K562 (cell line): ENCODE data around the gene ZNF346. TPM values are rescaled to one million over a fixed set of nuclear protein-coding genes. Genes with fewer than 3 reads are reported as not detected.

Experiments
- ATAC-seq: fragments of 200-7000 bp; cut with Tn5 transposase; 3 replicates; pipeline ENCODE4 v1.9.1; 2020; ENCODE audit warnings: moderate library complexity
- BruUV-seq: library from RNA; stranded (reverse); fragments of 400-500 nt; replicated peaks from 2 replicates; lab custom pipeline; 2021; lab: Mats Ljungman, UMichigan
- CTCF ChIA-PET: fragments of 300-600 bp; formaldehyde crosslinking; extraction: SDS; loops from one replicate; lab custom pipeline; 2021; ENCODE audit warnings: low intra/inter-chr PET ratio; lab: Yijun Ruan, JAX
- POLR2A ChIA-PET: fragments of 300-600, 350-650 bp; sonication (Branson Sonifier 250); formaldehyde crosslinking; extraction: SDS; loops from one replicate; lab custom pipeline; 2021; ENCODE audit warnings: antibody characterized with exemption, inconsistent platforms; lab: Yijun Ruan, JAX
- DNase-seq, 4 experiments: peaks; one replicate each; pipeline versions ENCODE4 v3.0.0 to v3.0.0-alpha.2; 2011 to 2018; ENCODE audit warnings: low spot score in 3 of 4, mixed read lengths in 3 of 4; ENCODE audit errors: extremely low read depth in 1 of 4
- FAIRE-seq: peaks from 2 replicates; lab custom pipeline; 2011; peaks lifted over from hg19 to GRCh38; lab: Jason Lieb, UNC
- H2AFZ ChIP-seq: 2 replicates; pipeline ENCODE4 v1.6.0; 2011; ENCODE audit warnings: low read depth, low read length, control low read depth, inconsistent platforms
- H3K27ac ChIP-seq: fragments of 200-600 bp; 3 replicates; pipeline ENCODE4 v1.8.0; 2011; ENCODE audit warnings: low read depth, mild to moderate bottlenecking, control low read depth, inconsistent platforms, low read length, moderate library complexity, mixed read lengths; ENCODE audit errors: extremely low read depth
- H3K27me3 ChIP-seq, 2 experiments: fragments of 300-600 bp in 1 of 2; 2 replicates in 1 of 2; 3 replicates in 1 of 2; pipeline versions ENCODE4 v1.6.0 to v1.8.0; 2011; ENCODE audit warnings: inconsistent platforms in 2 of 2, low read length in 2 of 2, mild to moderate bottlenecking in 1 of 2, mixed read lengths in 1 of 2, moderate library complexity in 1 of 2; ENCODE audit not compliant: control insufficient read depth in 2 of 2, insufficient read depth in 2 of 2
- H3K36me3 ChIP-seq: fragments of 300-600 bp; 3 replicates; pipeline ENCODE4 v1.8.0; 2011; ENCODE audit warnings: mild to moderate bottlenecking, low read length, inconsistent platforms; ENCODE audit not compliant: control insufficient read depth, insufficient read depth
- H3K4me1 ChIP-seq, 2 experiments: fragments of 200-600 bp in 1 of 2; replicated peaks in 1 of 2; 2 replicates in 1 of 2; 3 replicates in 1 of 2; pipeline versions ENCODE4 v1.5.1 to v1.8.0; 2011; ENCODE audit warnings: inconsistent platforms in 2 of 2, low read length in 2 of 2, mild to moderate bottlenecking in 1 of 2, mixed read lengths in 1 of 2, moderate library complexity in 1 of 2; ENCODE audit not compliant: control insufficient read depth in 2 of 2, insufficient read depth in 2 of 2
- H3K4me2 ChIP-seq: 2 replicates; pipeline ENCODE4 v1.6.1; 2011; ENCODE audit warnings: low read length, control low read depth, inconsistent platforms, mixed read lengths; ENCODE audit not compliant: insufficient read depth
- H3K4me3 ChIP-seq: fragments of 200-600 bp; sonication (generic), shearing (Covaris generic); 2 replicates; pipeline ENCODE4 v1.5.1; 2016; ENCODE audit warnings: control low read depth, inconsistent platforms
- H3K79me2 ChIP-seq: fragments of 200-600 bp; 3 replicates; pipeline ENCODE4 v1.8.0; 2011; ENCODE audit warnings: low read length, inconsistent platforms; ENCODE audit not compliant: control insufficient read depth, insufficient read depth
- H3K9ac ChIP-seq, 2 experiments: 2 replicates each; pipeline versions ENCODE4 v1.6.0 to v1.6.1; 2011; ENCODE audit warnings: low read depth in 2 of 2, low read length in 2 of 2, control low read depth in 1 of 2, inconsistent platforms in 1 of 2, mild to moderate bottlenecking in 1 of 2, mixed read lengths in 1 of 2; ENCODE audit not compliant: insufficient read depth in 1 of 2
- H3K9me1 ChIP-seq: one replicate; pipeline ENCODE4 v1.6.0; 2011; ENCODE audit warnings: inconsistent platforms, mild to moderate bottlenecking, low read length, moderate library complexity; ENCODE audit not compliant: control insufficient read depth, insufficient read depth
- H3K9me3 ChIP-seq: replicated peaks from 2 replicates; pipeline ENCODE4 v1.5.1; 2011; ENCODE audit warnings: low read depth, low read length, inconsistent platforms; ENCODE audit not compliant: control insufficient read depth, insufficient read depth
- H4K20me1 ChIP-seq: replicated peaks from 2 replicates; pipeline ENCODE4 v1.6.1; 2011; ENCODE audit warnings: low read length, inconsistent platforms, mixed read lengths; ENCODE audit not compliant: control insufficient read depth, insufficient read depth
- CBX8 ChIP-seq: fragments of 200-600 bp; sonication (generic); IDR thresholded peaks from 2 replicates; pipeline ENCODE4 v1.6.1; 2012; ENCODE audit warnings: borderline replicate concordance, mixed run types, low read depth, mild to moderate bottlenecking, moderate library complexity, mixed read lengths, low read length, control low read depth, inconsistent platforms; ENCODE audit not compliant: poor library complexity, severe bottlenecking; ENCODE audit errors: extremely low read depth
- ETS2 ChIP-seq: IDR thresholded peaks from 2 replicates; pipeline ENCODE4 v1.6.1; 2016; ENCODE audit warnings: borderline replicate concordance, missing genetic modification characterization, mild to moderate bottlenecking, moderate library complexity, missing compliant biosample characterization; ENCODE audit not compliant: poor library complexity, severe bottlenecking
- HDAC6 ChIP-seq: IDR thresholded peaks from 2 replicates; pipeline ENCODE4 v1.6.1; 2012; ENCODE audit warnings: low read depth, mild to moderate bottlenecking, control low read depth, inconsistent platforms, low read length, moderate library complexity
- NR1H2 ChIP-seq: sonication (generic); formaldehyde crosslinking; IDR thresholded peaks from 2 replicates; pipeline ENCODE4 v1.4.0; 2020; ENCODE audit warnings: mild to moderate bottlenecking, missing genetic modification reagents
- SETDB1 ChIP-seq: IDR thresholded peaks from one replicate; pipeline ENCODE4 v1.6.1; 2012; ENCODE audit warnings: low read length, control low read depth, inconsistent platforms
- SRSF3 ChIP-seq: fragments of 200-400 bp; formaldehyde crosslinking; IDR thresholded peaks from 2 replicates; pipeline ENCODE4 v1.6.1; 2016; ENCODE audit warnings: mild to moderate bottlenecking, low read length, moderate library complexity; ENCODE audit not compliant: insufficient read depth
- TARDBP ChIP-seq: fragments of 450-650 bp; IDR thresholded peaks from 2 replicates; pipeline ENCODE4 v1.6.1; 2016
- ZBTB5 ChIP-seq: fragments of 450-650 bp; IDR thresholded peaks from 2 replicates; pipeline ENCODE4 v1.6.1; 2017; ENCODE audit warnings: antibody characterized with exemption
- ZNF175 ChIP-seq: fragments of 200-800 bp; sonication (Bioruptor generic); IDR thresholded peaks from 2 replicates; pipeline ENCODE4 v1.6.1; 2016; ENCODE audit warnings: low read depth, mild to moderate bottlenecking, missing genetic modification characterization, missing compliant biosample characterization
- ZNF668 ChIP-seq: fragments of 250-450 bp; sonication (Bioruptor Pico); IDR thresholded peaks from 2 replicates; pipeline ENCODE4 v1.8.0; 2022; ENCODE audit warnings: mild to moderate bottlenecking, inconsistent platforms
- WGBS: fragments of 100-300 bp; shearing (Covaris generic); methylation state at CpG from one replicate; pipeline ENCODE4 v1.1.6; 2016; ENCODE audit warnings: low coverage, mixed read lengths; ENCODE audit not compliant: insufficient coverage; ENCODE audit errors: missing lambda C conversion rate; 5-methylcytosine and 5-hydroxymethylcytosine counted together
- in situ Hi-C: fragments of 300-500 bp; cut with MboI; formaldehyde crosslinking; loops from 4 replicates; pipeline ENCODE4 v1.15.0; 2018; ENCODE audit warnings: inconsistent platforms, mixed read lengths
- intact Hi-C: fragments of 100-400 bp; cut with micrococcal nuclease; formaldehyde crosslinking; loops from 2 replicates; pipeline ENCODE4 v1.14.2; 2022
- polyA plus RNA-seq, 8 experiments: library from polyadenylated mRNA; depleted of rRNA in 4 of 8; stranded (reverse) in 5 of 8; unstranded in 3 of 8; fragments of >200 nt; fragmentation: Nextera tagmentation in 2 of 8; fragmentation: Illumina TruSeq in 1 of 8; extraction: Ambion mirVana in 2 of 8; extraction: Trizol in 1 of 8; gene quantifications; 2 replicates each; pipeline versions ENCODE4 v1.2.1 to v1.2.3, GENCODE V29; 2011 to 2014; ENCODE audit warnings: inconsistent platforms in 1 of 8, missing spikeins in 1 of 8
- total RNA-seq, 7 experiments: library from RNA; depleted of rRNA in 6 of 7; stranded (reverse); fragments of >200 nt in 6 of 7; fragmentation: Illumina TruSeq in 2 of 7; extraction: Trizol in 2 of 7; gene quantifications; 2 replicates each; pipeline versions ENCODE4 v1.2.1 to v1.2.3, GENCODE V29; 2011 to 2021; ENCODE audit warnings: low replicate concordance in 1 of 7
- TF ChIP-seq, protein P1 (sequence below): sonication (generic); formaldehyde crosslinking; IDR thresholded peaks from 2 replicates; pipeline ENCODE4 v1.8.0; 2023; ENCODE audit warnings: mild to moderate bottlenecking, missing genetic modification reagents

Gene ZNF346
- total and polyA plus RNA-seq, 9 of the 15 experiments (the other 6 are each of a cell fraction or from before 2014, with no cell fraction given) = 5.0 to 25.1 (median 20.1) TPM

DNA sequence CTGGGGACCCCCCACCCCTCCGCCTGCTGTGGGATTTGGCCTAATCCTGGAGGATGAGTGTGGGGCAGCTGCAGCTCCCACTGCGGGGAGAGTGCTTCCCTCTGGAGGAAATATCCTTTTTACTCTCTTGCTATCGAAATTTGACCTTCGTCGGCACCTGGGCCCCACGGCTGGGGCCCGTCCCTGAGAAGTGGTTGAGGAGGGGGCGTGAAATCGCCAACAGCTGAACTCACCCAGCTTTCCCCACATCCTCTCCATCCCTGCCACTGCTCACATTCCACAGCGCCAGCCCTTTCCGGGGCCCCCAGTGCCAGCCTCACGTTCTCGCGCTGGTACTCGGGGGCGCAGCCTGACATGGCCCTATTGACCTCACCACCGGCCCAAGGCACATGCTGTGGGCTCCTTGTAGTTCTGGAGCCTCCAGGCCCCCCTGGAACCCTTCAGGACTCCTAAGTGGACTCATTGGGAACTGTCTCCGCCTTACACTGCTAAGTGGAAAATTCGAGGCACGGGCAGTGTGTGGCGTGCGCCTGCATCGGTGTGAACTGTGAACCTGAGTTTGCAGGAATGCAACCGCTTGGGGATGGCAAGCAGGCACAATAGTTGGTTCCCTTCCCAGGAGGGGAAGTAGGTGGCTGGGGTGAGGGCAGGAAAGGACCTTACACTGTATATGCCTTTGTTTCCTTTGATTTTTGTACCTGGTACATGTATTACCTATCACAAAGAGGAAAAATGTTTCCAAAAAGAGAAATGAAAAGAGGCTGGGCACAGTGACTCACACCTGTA lies 83.4 kb downstream of the ZNF346 start:
- POLR2A ChIA-PET = no interaction called here
- Histone ChIP-seq H3K27me3 (peaks cover 12 to 22% of the 10 kb centered on the region in 2 experiments; a peak in 4 of 5 replicates), H3K27ac (no peak overlapping the region), H3K9me1 (no peaks in the 10 kb centered on the region), H2AFZ (no peak overlapping the region), H3K36me3 (no peaks in the 10 kb centered on the region), H3K4me2 (no peak overlapping the region), H3K4me1 (peaks cover 0 to 5% of the 10 kb centered on the region in 2 experiments; a peak in 2 of 5 replicates), H3K79me2 (no peaks in the 10 kb centered on the region), H3K4me3 (no peak overlapping the region), H3K9ac (no peak overlapping the region), H3K9me3 (no peaks in the 10 kb centered on the region), H4K20me1 (no peaks in the 10 kb centered on the region)
- TF ChIP-seq ZBTB5 (no peak), TARDBP (no peak), ETS2 (no peak), ZNF175 (CRISPR knock-in tag) (no peak), HDAC6 (no peak), ZNF668 (CRISPR knock-in tag) (no peak), NR1H2 (CRISPR knock-in tag) (no peak), SETDB1 (no peak), SRSF3 (no peak), CBX8 (no peak)
- TF ChIP-seq, protein P1, sequence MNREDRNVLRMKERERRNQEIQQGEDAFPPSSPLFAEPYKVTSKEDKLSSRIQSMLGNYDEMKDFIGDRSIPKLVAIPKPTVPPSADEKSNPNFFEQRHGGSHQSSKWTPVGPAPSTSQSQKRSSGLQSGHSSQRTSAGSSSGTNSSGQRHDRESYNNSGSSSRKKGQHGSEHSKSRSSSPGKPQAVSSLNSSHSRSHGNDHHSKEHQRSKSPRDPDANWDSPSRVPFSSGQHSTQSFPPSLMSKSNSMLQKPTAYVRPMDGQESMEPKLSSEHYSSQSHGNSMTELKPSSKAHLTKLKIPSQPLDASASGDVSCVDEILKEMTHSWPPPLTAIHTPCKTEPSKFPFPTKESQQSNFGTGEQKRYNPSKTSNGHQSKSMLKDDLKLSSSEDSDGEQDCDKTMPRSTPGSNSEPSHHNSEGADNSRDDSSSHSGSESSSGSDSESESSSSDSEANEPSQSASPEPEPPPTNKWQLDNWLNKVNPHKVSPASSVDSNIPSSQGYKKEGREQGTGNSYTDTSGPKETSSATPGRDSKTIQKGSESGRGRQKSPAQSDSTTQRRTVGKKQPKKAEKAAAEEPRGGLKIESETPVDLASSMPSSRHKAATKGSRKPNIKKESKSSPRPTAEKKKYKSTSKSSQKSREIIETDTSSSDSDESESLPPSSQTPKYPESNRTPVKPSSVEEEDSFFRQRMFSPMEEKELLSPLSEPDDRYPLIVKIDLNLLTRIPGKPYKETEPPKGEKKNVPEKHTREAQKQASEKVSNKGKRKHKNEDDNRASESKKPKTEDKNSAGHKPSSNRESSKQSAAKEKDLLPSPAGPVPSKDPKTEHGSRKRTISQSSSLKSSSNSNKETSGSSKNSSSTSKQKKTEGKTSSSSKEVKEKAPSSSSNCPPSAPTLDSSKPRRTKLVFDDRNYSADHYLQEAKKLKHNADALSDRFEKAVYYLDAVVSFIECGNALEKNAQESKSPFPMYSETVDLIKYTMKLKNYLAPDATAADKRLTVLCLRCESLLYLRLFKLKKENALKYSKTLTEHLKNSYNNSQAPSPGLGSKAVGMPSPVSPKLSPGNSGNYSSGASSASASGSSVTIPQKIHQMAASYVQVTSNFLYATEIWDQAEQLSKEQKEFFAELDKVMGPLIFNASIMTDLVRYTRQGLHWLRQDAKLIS (CRISPR knock-in tag) = no peak
- WGBS = 47% methylated on average over 24 of the region's 24 CpGs
- ATAC-seq = no peak
- intact Hi-C loops = no loop called here
- BruUV-seq = no TSS peak
- no peak for DNase-seq
- in situ Hi-C loops = loop anchor here (25.0 kb wide), 1 partner anchor 1369 kb away; no protein-coding TSS in a partner anchor
- CTCF ChIA-PET = no interaction called here
- no peak for FAIRE-seq
